ENCODE results near the gene KIF23.
A peak's percentile ranks its signal among the peaks of the same experiment; 100 is the strongest.

Gene KIF23

GRCh38 chr15:69465253-69465652 lies 51.1 kb downstream of the KIF23 start:
- in situ Hi-C loops (cut with HindIII; ENCODE audit: low pct_unique_long_range_greater_than_20kb, low sequenced_read_pairs): no loop called here
- DNase-seq (ENCODE audit: low read depth in 1 of 2, low spot score in 1 of 2): no peak
- no peak for TF ChIP-seq JUND (IDR thresholded peaks at IDR 0.05; ENCODE audit: low read depth)

DNA sequence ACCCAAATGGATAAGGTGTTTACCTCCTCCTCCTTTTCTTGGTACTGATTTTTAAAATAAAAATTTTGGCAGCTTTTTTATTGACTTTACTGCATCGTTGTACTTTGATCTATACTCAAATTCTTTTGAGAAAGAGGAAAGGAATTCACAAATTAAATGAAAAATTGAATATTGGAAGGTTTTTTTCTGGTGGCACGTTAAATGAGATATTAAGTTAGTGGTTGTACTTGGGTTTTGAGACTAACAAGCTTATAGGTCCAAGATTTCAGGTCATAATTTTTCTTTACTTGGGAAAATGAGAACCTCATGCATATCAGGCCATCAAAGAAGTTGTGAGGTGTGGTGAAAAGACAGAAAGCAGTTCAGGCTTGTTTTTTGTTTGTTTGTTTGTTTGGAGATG lies 52.6 kb downstream of the KIF23 start:
- peak in 1 of 2 experiments; percentile 23 for DNase-seq (ENCODE audit: low read depth in 1 of 2, low spot score in 1 of 2)
- in situ Hi-C loops (cut with HindIII; ENCODE audit: low pct_unique_long_range_greater_than_20kb, low sequenced_read_pairs): no loop called here
- TF ChIP-seq JUND (IDR thresholded peaks at IDR 0.05; ENCODE audit: low read depth): no peak

- TF ChIP-seq JUND (IDR thresholded peaks at IDR 0.05; ENCODE audit: low read depth): peak; percentile 77
- in situ Hi-C loops (cut with HindIII; ENCODE audit: low pct_unique_long_range_greater_than_20kb, low sequenced_read_pairs): no loop called here
- peak; percentile 80 to 99 for DNase-seq (ENCODE audit: low read depth in 1 of 2, low spot score in 1 of 2)
These were observed 53.5 kb downstream of the KIF23 start for GRCh38 chr15:69467636-69468035.

DNA sequence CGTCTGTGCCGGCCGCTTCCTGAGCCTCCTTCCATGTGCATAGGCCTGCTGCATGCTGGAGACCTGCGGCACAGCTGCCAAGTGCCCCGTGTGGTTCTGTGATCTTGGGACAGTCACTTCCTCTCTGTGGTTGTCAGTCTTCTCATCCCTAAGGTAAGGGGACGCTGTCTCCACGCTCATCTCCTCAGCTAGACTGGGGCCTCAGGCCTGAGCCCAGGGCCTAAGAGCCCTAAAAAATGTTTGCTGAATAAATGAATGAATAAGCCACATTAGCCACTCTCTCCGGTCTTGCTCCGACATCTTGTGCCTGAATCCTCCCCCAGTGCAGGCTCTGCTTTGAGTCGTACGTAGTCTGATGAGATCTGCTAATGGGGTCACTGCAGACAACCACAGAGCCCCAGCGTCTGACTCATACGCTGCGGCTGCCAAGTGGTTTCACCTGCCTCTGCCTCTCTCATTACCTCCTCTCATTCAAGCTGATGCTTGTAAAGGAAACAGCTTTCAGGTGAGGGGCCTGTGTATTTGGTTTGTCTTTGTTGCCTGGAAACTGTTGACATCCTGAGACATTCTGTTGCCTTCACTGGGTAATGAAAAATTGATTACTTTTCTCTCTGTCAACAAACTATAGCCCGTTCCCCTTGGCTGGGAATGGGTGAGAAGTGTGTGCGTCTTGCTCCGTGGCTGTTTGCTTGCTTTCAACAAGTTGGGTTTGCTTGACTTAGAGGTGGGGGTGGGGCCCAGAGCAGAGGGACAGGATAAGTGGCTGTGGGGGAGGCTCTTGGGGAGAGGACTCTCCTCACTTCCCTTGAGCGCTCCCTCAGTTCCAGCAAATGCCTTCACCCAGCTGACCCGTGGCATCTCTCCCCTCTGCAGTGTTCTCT lies 54.3 kb downstream of the KIF23 start:
- DNase-seq (ENCODE audit: low read depth in 1 of 2, low spot score in 1 of 2): peak; percentile 42 to 97
- TF ChIP-seq JUND (IDR thresholded peaks at IDR 0.05; ENCODE audit: low read depth): no peak
- in situ Hi-C loops (cut with HindIII; ENCODE audit: low pct_unique_long_range_greater_than_20kb, low sequenced_read_pairs): no loop called here

GRCh38 chr15:69469467-69470201 lies 55.5 kb downstream of the KIF23 start:
- in situ Hi-C loops (cut with HindIII; ENCODE audit: low pct_unique_long_range_greater_than_20kb, low sequenced_read_pairs): no loop called here
- no peak for DNase-seq (ENCODE audit: low read depth in 1 of 2, low spot score in 1 of 2)
- TF ChIP-seq JUND (IDR thresholded peaks at IDR 0.05; ENCODE audit: low read depth): no peak

DNA sequence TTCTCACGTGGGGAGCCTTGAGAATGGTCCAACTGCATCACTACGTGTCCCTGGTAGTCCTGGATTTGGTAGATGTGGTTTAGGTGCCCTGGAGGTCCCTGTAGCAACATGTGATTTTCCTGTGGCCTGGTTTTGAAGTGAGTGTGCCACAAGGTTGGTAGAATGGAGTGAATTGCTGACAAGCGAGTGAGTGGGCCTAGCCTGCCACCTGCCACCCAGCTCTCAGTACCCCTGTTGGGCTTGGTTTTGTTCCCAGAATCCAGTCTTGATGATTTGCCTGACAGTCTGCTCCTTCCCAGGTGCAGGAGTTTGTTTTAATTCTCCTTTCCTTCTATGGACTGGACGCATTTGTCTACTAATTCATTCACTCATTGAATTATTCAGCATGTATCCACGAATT lies 57.9 kb downstream of the KIF23 start:
- TF ChIP-seq JUND (IDR thresholded peaks at IDR 0.05; ENCODE audit: low read depth): no peak
- no peak for DNase-seq (ENCODE audit: low read depth in 1 of 2, low spot score in 1 of 2)
- in situ Hi-C loops (cut with HindIII; ENCODE audit: low pct_unique_long_range_greater_than_20kb, low sequenced_read_pairs): no loop called here

DNA sequence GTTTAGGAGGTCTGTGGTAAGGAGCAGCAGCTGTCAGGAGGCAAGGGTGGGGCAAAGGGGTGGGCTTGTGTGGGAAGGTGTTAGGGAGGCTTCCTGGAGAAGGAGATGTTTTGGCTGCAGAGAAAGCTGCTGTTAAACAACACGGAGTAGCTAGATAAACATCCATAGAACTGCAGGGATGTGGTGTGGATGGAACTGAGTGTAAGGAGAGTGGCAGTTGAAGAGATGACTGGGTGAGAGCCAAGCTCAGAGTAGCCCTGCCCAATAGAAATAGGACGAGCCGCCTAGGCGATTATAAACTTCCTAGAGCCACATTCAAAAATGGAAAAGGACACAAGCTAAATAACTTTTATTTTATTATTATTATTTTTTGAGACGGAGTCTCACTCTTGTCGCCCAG lies 58.4 kb downstream of the KIF23 start:
- no peak for DNase-seq (ENCODE audit: low read depth in 1 of 2, low spot score in 1 of 2)
- in situ Hi-C loops (cut with HindIII; ENCODE audit: low pct_unique_long_range_greater_than_20kb, low sequenced_read_pairs): no loop called here

DNA sequence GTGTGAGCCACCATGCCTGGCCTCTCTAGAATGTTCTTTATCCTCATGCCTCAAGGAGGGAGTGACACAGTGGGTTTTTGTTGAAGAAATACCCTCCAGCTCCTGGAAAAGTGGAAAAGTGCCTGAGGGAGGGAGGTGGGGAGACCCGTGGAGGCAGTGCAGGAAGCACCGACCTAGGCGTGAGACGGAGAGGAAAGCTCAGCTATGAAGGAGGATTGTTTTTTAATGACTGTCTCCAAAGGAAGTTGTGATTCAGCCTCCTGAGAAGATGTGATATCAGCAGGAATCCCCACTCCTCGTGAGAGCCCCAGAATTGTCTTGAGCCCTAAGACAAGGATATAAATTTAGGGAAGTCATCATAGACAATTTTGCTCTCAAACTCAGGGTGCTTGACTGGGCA lies 60.1 kb downstream of the KIF23 start:
- TF ChIP-seq JUND (IDR thresholded peaks at IDR 0.05; ENCODE audit: low read depth): no peak
- no peak for DNase-seq (ENCODE audit: low read depth in 1 of 2, low spot score in 1 of 2)

More for the DNA sequence above, 58.4 kb downstream of the KIF23 start:
- TF ChIP-seq JUND (IDR thresholded peaks at IDR 0.05; ENCODE audit: low read depth): no peak

DNA sequence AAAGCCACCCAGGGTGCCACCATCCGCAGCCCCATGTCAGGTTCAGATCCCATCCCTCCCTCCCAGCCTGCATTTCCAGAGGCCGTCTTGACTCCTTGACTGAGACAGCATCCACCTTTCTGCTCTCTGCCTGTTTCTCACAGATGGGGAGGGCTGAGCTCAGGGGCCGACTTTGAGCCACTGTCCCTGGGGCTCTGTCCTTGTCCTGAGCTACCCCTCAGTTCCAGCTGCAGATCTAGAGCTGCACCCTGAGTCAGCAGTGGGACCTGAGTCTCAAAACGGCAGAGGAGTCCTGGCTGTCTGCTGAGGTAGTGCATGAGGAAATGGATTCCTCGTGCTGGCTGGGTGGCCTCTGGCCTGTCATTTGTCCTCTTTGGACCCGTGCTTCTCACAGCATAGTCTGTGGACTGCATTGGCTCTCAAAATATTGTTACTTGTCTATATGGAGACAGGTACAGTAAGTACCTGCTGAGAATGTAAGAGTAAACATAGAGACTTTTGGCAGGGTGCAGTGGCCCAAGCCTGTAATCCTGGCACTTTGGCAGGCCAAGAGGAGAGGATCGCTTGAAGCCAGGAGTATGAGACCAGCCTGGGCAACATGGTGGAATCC lies 60.8 kb downstream of the KIF23 start:
- TF ChIP-seq JUND (IDR thresholded peaks at IDR 0.05; ENCODE audit: low read depth): no peak
- in situ Hi-C loops (cut with HindIII; ENCODE audit: low pct_unique_long_range_greater_than_20kb, low sequenced_read_pairs): no loop called here
- peak in 1 of 2 experiments; percentile 81 for DNase-seq (ENCODE audit: low read depth in 1 of 2, low spot score in 1 of 2)

More for the DNA sequence above, 60.1 kb downstream of the KIF23 start:
- in situ Hi-C loops (cut with HindIII; ENCODE audit: low pct_unique_long_range_greater_than_20kb, low sequenced_read_pairs): no loop called here

GRCh38 chr15:69475769-69476358 lies 61.7 kb downstream of the KIF23 start:
- TF ChIP-seq JUND (IDR thresholded peaks at IDR 0.05; ENCODE audit: low read depth): no peak
- in situ Hi-C loops (cut with HindIII; ENCODE audit: low pct_unique_long_range_greater_than_20kb, low sequenced_read_pairs): no loop called here
- peak; percentile 52 to 90 for DNase-seq (ENCODE audit: low read depth in 1 of 2, low spot score in 1 of 2)

GRCh38 chr15:69476704-69477473 lies 62.7 kb downstream of the KIF23 start:
- no peak for TF ChIP-seq JUND (IDR thresholded peaks at IDR 0.05; ENCODE audit: low read depth)
- no peak for DNase-seq (ENCODE audit: low read depth in 1 of 2, low spot score in 1 of 2)
- in situ Hi-C loops (cut with HindIII; ENCODE audit: low pct_unique_long_range_greater_than_20kb, low sequenced_read_pairs): no loop called here
